GM15510 (cell line): ENCODE data around the gene TEKTIP1.

Experiments
- POLR2A ChIP-seq: IDR thresholded peaks from 3 replicates; pipeline ENCODE4 v1.6.1; 2011; ENCODE audit warnings: borderline replicate concordance; ENCODE audit not compliant: insufficient read length; ENCODE audit errors: extremely low read depth

The TEKTIP1 gene

DNA sequence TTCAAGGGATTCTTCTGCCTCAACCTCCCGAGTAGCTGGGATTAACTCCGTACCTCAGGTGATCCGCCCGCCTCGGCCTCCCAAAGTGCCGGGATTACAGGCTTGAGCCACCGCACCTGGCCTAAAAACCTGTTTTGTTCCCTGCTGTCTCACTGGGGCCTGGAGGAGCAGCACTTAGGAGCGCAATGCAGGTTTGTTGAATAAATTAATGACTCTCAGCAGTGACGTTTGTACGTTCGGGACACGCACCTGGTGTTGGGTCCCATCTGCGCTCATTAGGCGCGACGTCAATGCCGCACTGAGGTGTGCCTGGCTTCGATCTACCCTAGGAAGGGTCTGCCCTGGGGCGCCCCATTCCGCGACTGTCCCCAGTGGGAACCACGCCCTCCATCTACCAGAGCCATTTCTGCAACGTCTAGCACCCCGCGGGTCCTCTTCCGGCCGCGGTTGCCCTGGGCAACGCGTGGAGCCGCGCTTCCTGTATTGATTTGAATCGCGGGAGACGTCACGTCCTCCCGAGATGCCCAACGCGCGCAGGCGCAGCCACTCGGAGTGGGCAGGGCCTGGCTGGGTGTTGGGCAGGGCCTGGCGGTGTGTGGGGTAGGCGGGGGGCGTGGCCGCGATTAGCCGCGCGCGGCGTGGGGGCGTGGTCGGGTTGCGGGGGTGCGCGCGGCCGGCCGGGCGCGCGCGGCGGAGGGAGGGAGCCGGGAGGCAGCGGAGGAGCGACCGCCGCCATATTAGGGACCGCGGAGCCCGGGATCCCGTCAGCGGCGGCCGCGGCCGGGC lies 33.2 kb upstream of the TEKTIP1 start, which contains the start of gene FZR1:
TSS of gene FZR1 (plus strand) at position 714 of the 786 bp plus-strand sequence. CDS start 16,679 bp downstream, outside the sequence.
- TF ChIP-seq POLR2A = peak; percentile 73

DNA sequence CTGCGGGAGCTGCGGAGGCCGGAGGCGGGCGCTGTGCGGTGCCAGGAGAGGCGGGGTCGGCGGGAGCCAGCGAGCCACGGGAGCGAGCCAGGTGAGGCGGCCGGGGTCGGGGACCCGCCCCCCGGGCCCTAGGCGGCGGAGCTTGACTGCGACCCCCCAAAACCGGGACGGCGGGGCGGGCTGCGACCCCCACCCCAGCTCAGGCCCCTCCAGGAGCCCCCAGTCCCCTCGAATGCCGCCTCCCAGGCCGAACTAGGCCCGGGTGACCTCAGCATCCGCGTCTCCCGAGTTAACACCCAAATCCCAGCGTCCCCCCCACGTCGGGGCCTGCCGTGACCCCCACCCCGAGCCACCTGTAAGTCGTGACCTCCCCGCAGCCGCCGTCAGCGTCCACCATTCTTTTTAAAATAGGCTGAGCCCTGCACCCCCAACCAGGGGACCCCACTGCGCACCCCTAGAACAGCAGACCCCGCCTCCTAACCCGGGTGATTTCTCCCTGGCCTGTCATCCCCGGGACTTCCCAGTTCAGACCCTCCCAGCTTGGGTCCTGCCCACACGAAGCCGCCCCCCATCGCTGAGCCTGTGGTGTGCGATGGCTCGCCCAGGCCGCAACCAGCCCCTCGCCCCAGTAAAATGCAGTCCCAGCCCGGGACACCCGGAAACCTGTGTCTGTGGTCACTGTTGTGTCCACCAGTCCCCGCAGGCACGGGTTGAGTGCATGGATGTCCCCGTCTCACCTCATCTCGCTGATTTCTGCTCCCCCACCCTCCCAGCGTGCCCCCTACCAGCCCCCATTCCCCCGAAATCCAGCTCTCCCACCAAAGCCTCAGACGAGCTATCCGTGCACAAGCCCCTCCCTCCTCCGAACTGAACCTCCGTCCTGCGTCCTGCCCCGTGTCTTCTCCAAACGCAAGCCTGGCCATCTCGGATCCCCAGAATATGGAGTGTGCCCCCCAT lies 32.3 kb upstream of the TEKTIP1 start:
- no peak for TF ChIP-seq POLR2A

DNA sequence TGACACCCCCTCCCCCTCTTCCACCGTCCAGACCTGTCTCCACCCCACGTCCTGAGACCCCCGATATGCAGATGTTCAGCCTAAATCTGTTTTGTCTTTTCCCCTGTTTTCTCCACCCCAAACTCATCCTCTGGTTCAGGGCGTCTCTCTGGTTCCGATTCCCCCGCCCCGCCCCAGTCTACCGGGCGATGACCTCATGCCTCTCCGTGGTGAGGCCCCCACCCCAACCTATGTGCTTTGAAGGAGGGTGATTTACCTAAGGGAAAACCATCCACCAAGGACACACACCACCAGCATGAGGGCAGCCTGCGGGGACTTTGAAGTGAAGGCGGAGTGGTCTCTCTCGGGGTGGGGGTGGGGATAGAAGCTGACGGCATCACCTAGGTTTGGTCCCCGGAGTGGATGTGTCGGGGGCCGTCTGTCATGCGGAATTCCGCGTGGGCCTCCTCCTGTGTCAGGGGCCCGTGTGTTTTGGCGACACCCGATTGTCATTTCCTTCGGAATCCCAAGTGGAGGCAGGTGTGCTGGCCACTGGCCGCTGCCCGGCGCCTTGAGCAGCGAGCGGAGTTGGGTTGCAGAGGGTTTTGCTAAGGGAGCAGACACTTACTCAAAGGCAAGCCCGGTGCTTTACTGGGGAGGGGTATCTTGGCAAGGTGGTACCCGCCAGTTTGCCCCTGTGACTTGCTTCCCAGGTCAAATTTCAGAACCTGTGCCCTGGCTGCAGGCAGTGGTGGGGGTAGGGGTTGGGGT lies 31.4 kb upstream of the TEKTIP1 start:
- TF ChIP-seq POLR2A = no peak

DNA sequence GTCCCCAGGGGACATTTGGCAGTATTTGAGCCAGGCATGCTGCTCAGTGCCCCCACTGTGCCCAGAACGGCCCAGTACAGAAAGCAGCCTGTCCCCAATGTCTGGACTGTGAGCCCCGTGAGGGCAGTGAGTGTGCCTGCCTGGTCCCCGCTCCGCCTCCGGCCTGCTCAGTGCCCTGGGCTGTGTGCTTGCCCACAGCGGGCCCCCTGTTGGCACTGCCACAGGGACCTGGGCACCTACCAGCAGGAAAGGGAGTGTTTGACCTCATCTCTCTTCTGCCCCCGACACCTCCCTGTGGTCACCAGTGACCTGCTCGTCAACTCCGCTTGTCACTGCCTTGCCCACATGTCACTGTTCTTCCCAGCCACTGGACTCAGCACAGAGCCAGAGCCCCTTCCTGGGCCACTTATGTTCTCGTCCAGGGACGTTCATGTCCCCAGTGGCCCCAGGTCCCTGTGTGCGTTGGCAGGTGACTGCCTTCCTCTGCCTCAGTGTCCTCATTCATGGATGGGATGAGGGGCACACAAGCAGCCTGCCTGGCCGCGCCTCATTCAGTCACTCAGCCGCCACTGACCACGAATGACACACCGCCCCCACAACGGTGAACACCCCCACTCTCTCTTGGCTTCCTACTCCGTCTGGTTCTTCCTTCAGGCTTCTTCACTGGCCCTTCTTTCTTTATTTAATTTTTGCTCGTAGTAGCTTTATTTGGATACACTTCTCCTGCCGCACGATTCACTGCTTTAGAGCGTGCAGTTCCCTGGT lies 30.0 kb upstream of the TEKTIP1 start:
- no peak for TF ChIP-seq POLR2A

DNA sequence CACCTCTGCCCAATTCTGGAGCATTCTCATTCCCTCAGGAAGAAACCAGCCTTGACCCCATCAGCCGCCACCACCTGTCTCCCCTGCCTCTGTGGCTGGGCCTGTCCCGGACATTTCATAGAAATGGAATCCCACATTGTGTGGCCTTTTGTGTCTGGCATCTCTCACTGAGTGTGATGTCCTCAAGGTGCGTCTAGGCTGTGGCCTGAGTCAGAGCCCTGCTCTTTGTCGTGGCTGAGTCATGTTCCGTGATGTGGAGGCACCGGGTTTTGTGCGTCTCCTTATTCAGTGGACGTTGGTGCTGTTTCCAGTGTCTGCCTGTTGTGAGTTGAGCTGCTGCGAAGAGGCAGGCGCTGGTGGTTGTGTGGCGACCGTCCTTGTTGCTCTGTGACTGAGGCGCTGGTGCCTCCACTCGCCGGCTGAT lies 29.4 kb upstream of the TEKTIP1 start:
- TF ChIP-seq POLR2A = no peak

DNA sequence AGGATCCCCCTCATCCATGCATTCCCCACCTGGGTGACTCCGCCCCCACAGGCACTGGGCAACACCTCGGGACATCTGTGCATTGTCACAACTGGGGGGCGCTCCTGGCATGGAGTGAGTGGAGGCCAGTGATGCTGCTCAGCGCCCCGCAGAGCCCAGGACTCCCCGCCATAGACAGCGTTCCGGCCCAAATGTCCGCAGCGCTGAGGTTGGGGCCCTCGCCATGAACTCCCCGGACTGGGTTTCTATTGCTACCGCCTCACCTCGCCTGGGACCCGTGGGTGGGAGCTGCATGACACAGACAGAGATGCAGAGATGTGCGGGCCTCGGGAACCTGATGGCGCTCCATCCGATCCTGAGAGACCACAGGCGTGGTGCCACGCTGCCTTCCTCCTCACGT lies 28.2 kb upstream of the TEKTIP1 start:
- TF ChIP-seq POLR2A = no peak

DNA sequence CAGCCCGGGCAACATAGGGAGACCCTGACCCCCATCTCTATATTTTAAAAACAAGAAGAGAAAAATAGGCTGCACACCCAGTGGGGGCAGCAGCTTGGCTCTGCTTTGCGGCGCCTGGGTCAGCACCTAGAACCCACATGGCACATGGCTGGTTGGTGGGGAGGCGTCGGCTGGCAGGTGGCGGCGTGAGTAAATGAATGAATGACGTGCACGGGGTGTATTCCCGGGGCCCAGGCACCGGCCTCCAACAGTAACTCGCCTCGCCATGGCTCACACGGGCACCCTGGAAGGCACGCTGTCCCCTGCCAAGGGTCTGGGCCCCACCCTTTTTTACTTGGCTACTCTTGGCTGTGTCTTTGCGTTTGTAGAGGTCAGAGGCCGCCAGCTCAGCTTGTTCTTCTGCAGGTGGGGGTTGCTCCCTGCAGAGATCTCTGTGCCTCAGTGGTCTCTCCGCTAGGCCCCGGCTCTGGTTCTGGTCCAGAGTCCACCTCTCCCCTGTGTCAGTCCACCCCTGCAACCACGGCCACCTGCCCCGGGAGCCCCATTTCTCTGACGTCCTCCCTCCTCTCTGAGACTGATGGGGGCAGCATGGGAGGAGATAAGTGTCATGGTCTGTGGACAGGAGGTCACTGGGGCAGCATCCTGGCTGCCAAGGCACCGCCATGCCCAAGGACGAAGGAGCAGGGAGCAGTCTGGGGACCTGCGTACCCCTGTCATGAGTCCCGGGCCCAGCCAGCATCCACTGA lies 27.3 kb upstream of the TEKTIP1 start:
- no peak for TF ChIP-seq POLR2A

DNA sequence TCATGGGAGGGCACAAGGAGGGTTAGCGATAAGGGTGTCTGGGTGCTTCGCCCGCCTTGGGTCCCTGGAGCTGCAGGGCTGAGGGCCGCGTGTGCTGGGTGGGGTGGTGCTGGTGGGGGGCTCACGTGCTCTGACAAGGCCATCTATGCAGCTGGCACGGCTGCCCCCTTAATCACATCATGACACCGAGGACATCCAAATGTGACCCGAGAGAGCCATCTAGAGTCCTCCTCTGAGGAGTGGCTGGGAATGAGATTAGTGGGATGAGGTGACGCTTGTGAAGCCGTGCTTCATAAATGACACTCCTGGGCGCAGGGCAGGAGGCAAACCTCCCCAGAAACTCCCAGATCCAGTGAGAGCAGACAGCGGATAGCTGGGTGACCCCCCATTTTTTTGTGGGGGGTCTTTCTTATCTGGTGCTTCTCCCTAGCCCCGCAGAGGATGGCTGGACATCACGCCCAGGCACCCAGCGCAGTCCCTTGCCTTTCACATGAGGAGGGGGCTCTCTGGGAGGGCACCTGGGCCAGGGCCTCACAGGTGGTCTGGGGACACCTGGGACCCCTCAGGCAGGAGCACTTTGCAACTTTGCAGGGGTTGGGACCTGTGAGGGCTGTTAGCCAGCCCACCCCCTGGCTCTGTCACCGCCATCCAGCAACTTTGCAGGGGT lies 26.3 kb upstream of the TEKTIP1 start:
- TF ChIP-seq POLR2A = no peak

DNA sequence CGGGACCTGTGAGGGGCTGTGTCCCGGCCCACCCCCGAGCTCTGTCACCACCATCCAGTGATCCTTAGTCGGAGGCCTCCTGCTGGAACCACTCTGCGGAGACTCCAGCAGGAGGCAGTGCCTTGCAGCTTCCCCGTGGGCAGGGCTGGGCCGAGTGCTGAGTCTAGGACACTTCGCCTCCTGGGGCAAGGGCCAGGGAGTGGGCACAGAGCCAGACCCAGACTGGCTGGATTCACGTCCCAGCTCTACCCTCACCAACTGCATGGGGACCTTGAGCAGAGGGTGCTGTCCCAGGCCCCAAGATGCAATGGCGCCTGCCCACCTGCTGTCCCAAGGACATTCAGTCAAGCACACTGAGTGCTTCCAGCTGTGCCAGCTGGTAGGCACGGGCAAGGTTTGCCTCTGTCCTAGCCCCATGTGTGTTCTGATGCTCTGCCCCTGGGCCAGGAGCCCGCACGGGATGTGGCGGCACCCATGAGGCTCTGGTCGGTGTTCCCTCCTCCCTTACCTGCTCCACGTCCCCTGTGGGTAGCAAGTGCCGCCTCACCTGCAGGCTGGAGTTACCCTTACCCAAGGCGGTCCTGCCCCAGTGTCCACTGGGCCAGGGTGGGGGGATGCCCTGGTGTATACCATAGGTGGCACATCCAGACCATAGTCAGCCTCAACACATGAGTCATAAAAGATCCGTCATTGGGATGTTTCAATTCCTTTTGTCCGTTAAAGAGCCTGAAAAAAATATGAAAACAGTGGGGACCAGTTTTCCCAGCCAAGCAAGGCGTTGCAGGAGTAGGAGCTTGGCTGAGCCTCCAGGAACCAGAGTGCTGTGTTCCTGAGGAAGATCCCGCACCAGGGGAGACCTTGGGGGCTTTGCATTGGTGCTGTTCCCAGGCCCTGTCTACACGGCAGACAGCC lies 25.5 kb upstream of the TEKTIP1 start:
- no peak for TF ChIP-seq POLR2A

DNA sequence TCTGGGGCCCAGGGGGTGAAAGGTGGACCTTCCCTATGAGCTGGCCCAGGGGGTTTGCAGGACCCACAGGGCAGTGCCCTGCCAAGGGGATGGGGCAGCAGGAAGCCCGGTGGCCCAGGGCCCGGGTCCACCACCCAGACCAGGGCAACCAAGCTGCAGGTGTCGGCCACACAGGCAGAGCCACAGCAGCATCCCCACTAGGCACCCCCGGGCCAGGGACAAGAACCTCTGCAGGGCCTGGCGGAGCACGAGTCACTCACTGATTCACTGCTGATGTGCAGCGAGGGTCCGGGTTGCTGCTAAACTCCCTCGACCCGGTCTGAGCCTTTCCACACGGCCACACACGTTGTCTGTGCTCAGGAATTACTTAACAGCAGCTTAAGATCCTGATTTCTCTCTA lies 24.0 kb upstream of the TEKTIP1 start:
- TF ChIP-seq POLR2A = no peak

DNA sequence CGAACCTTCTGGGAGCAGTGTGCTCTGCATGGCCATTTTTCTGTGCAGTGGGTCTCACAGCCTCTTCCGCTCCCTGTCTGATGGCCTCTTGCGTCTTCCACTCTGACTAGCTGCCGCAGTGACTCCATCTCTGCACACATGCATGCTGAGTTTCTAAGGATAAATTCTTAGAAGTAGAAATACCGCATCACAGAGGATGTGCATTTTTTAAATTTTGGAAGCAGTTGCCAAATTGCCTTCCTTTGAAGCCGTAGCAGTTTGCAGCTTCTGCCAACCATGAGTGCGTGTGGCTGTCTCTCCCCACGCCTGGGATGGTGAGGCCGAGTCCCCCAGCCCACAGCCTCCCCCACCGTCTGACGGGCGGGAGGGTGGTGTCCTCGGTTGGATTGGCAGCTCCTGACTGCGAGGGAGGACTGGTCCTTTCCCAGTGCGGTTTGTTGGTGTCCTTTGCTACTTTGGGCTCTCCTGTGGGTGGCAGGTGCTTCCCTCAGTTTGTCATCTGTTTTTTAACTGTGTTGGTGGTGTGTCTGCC lies 23.0 kb upstream of the TEKTIP1 start:
- TF ChIP-seq POLR2A = no peak
